ENCODE measurements around the gene ZGPAT. TPM values are rescaled to one million over a fixed set of nuclear protein-coding genes. Genes with fewer than 3 reads are reported as not detected.
A peak's percentile ranks its signal among the peaks of the same experiment; 100 is the strongest.

Gene ZGPAT
- total RNA-seq, 2 experiments from 2014 or later = 15.3 to 21.9 TPM

DNA sequence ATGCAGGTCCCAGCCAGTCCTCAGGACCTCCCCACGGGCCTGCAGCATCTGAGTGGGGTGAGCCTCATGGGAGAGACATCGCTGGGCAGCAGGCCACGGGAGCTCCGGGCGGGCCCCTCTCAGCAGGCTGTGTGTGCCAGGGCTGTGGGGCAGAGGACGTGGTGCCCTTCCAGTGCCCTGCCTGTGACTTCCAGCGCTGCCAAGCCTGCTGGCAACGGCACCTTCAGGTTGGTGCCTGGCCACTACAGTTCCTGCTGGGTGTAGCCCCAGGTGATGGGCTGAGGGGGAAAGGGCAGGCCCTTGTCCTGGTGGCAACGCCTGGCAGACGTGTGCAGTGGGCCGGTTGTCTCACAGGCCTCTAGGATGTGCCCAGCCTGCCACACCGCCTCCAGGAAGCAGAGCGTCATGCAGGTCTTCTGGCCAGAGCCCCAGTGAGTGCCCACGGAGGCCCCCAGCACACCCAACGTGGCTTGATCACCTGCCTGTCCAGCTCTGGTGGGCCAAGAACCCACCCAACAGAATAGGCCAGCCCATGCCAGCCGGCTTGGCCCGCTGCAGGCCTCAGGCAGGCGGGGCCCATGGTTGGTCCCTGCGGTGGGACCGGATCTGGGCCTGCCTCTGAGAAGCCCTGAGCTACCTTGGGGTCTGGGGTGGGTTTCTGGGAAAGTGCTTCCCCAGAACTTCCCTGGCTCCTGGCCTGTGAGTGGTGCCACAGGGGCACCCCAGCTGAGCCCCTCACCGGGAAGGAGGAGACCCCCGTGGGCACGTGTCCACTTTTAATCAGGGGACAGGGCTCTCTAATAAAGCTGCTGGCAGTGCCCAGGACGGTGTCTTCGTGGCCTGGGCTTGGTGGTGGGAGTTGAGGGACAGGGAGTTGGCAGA is 12.2 kb upstream of the ZGPAT start:
- no peak for ATAC-seq
- ChIA-PET CTCF (interaction anchor here (0.9 kb wide), 1 partner anchor 12 kb away, joined by 3 read pairs; the partner anchor contains the start of genes ARFRP1 and ZGPAT), POLR2A (interaction anchor here (0.7 kb wide), 1 partner anchor 764 kb away, joined by 3 read pairs; no protein-coding TSS in a partner anchor)
- Mint-ChIP-seq H3K4me1 (peaks cover 29% of the 10 kb centered on the region), H3K27me3 (no peaks in the 10 kb centered on the region), H3K27ac (no peak overlapping the region), H3K9me3 (ENCODE audit: low read depth) (no peaks in the 10 kb centered on the region), H3K4me3 (no peak overlapping the region), H3K36me3 (ENCODE audit: low read depth) (peaks cover 13% of the 10 kb centered on the region)
- intact Hi-C loops (cut with DNase I, micrococcal nuclease) = loop anchor here in 1 of 2 experiments (5.0 kb wide), 1 partner anchor 42 kb away; the partner anchor contains the start of genes LIME1 and SLC2A4RG
- peak; percentile 10 for DNase-seq

GRCh38 chr20:63696306-63696627 is 11.6 kb upstream of the ZGPAT start:
- no peaks in the 10 kb centered on the region for H3K27me3 Mint-ChIP-seq
- no peak overlapping the region for H3K4me3 Mint-ChIP-seq
- intact Hi-C loops (cut with DNase I, micrococcal nuclease) = loop anchor here in 1 of 2 experiments (5.0 kb wide), 1 partner anchor 41 kb away; the partner anchor contains the start of genes LIME1 and SLC2A4RG
- no peaks in the 10 kb centered on the region for H3K9me3 Mint-ChIP-seq (ENCODE audit: low read depth)
- DNase-seq (peak; percentile 59), ATAC-seq (peak; percentile 33)
- H3K4me1 Mint-ChIP-seq = peaks cover 29% of the 10 kb centered on the region
- H3K27ac Mint-ChIP-seq = no peak overlapping the region
- H3K36me3 Mint-ChIP-seq (ENCODE audit: low read depth) = peaks cover 12% of the 10 kb centered on the region
- CTCF ChIA-PET = interaction anchor here (0.9 kb wide), 1 partner anchor 11 kb away, joined by 3 read pairs; the partner anchor contains the start of genes ARFRP1 and ZGPAT
- POLR2A ChIA-PET = interaction anchor here (0.7 kb wide), 1 partner anchor 764 kb away, joined by 3 read pairs; no protein-coding TSS in a partner anchor

- Mint-ChIP-seq H3K36me3 (ENCODE audit: low read depth) (peaks cover 8% of the 10 kb centered on the region), H3K27me3 (no peaks in the 10 kb centered on the region), H3K27ac (no peak within 1 kb of the TSS), H3K4me1 (peaks cover 29% of the 10 kb centered on the region), H3K9me3 (ENCODE audit: low read depth) (no peaks in the 10 kb centered on the region), H3K4me3 (peak within 1 kb of the TSS; percentile 23)
- peak; percentile 18 for ATAC-seq
- ChIA-PET POLR2A (interaction anchor here (0.6 to 0.9 kb wide), 3 partner anchors 10 to 765 kb away, joined by 3 to 5 read pairs (median 3); no protein-coding TSS in a partner anchor), CTCF (interaction anchor here (1.1 to 1.6 kb wide), 2 partner anchors 55 to 89 kb away, joined by 3 to 4 read pairs; no protein-coding TSS in a partner anchor)
- peak; percentile 49 for DNase-seq
- intact Hi-C loops (cut with DNase I, micrococcal nuclease) = loop anchor here in 1 of 2 experiments (5.0 kb wide), 1 partner anchor 41 kb away; the partner anchor contains the start of genes LIME1 and SLC2A4RG
Measured at GRCh38 chr20:63696628-63697356, 11.0 kb upstream of the ZGPAT start, which contains the start of gene TNFRSF6B. Gene TNFRSF6B, plus strand, starts transcription at chr20:63696652. Its CDS starts 116 bp downstream, at chr20:63696768.

GRCh38 chr20:63697357-63697867 is 10.4 kb upstream of the ZGPAT start:
- Mint-ChIP-seq H3K4me3 (peak overlapping the region; percentile 23), H3K4me1 (peaks cover 29% of the 10 kb centered on the region), H3K9me3 (ENCODE audit: low read depth) (no peaks in the 10 kb centered on the region), H3K36me3 (ENCODE audit: low read depth) (peaks cover 6% of the 10 kb centered on the region), H3K27me3 (no peaks in the 10 kb centered on the region), H3K27ac (no peak overlapping the region)
- POLR2A ChIA-PET = interaction anchor here (0.6 to 0.9 kb wide), 3 partner anchors 10 to 412 kb away, joined by 3 to 5 read pairs (median 3); no protein-coding TSS in a partner anchor
- intact Hi-C loops (cut with DNase I, micrococcal nuclease) = loop anchor here in 1 of 2 experiments (5.0 kb wide), 1 partner anchor 40 kb away; the partner anchor contains the start of genes LIME1 and SLC2A4RG
- DNase-seq (peak; percentile 25), ATAC-seq (no peak)
- CTCF ChIA-PET = interaction anchor here (0.7 to 1.6 kb wide), 3 partner anchors 55 to 220 kb away, joined by 3 to 4 read pairs (median 4); no protein-coding TSS in a partner anchor

- peaks cover 4% of the 10 kb centered on the region for H3K36me3 Mint-ChIP-seq (ENCODE audit: low read depth)
- intact Hi-C loops (cut with DNase I, micrococcal nuclease) = loop anchor here (2.0 to 5.0 kb wide), 2 partner anchors 39 to 161 kb away; partner anchors contain the start of genes LIME1 (in 1 of the 2), PTK6 (in 1 of the 2) and SLC2A4RG (in 1 of the 2)
- ChIA-PET CTCF (interaction anchor here (0.7 to 1.6 kb wide), 6 partner anchors 9 to 220 kb away, joined by 3 to 5 read pairs (median 4); partner anchors contain the start of genes ARFRP1 and ZGPAT), POLR2A (interaction anchor here (0.7 to 1.0 kb wide), 2 partner anchors 56 to 411 kb away, joined by 3 to 4 read pairs; no protein-coding TSS in a partner anchor)
- ATAC-seq (no peak), DNase-seq (peak; percentile 11)
- H3K4me3 Mint-ChIP-seq = no peak overlapping the region
- peaks cover 29% of the 10 kb centered on the region for H3K4me1 Mint-ChIP-seq
- H3K27ac Mint-ChIP-seq = no peak overlapping the region
- no peaks in the 10 kb centered on the region for H3K9me3 Mint-ChIP-seq (ENCODE audit: low read depth)
- no peaks in the 10 kb centered on the region for H3K27me3 Mint-ChIP-seq
Measured at GRCh38 chr20:63697868-63698545, 9.8 kb upstream of the ZGPAT start.

- intact Hi-C loops (cut with DNase I, micrococcal nuclease) = loop anchor here (2.0 to 5.0 kb wide), 2 partner anchors 38 to 162 kb away; partner anchors contain the start of genes LIME1 (in 1 of the 2), PTK6 (in 1 of the 2) and SLC2A4RG (in 1 of the 2)
- Mint-ChIP-seq H3K36me3 (ENCODE audit: low read depth) (peaks cover under 1% of the 10 kb centered on the region), H3K4me3 (no peak overlapping the region), H3K9me3 (ENCODE audit: low read depth) (no peaks in the 10 kb centered on the region), H3K27ac (peak overlapping the region; percentile 82), H3K4me1 (peaks cover 26% of the 10 kb centered on the region), H3K27me3 (no peaks in the 10 kb centered on the region)
- ChIA-PET CTCF (interaction anchor here (0.7 to 1.6 kb wide), 4 partner anchors 9 to 57 kb away, joined by 3 to 5 read pairs (median 4); partner anchors contain the start of genes ARFRP1 and ZGPAT), POLR2A (interaction anchor here (1.0 kb wide), 1 partner anchor 57 kb away, joined by 4 read pairs; no protein-coding TSS in a partner anchor)
- peak; percentile 85 for DNase-seq
- ATAC-seq = peak; percentile 78
Measured at GRCh38 chr20:63698739-63699465, 8.9 kb upstream of the ZGPAT start.

DNA sequence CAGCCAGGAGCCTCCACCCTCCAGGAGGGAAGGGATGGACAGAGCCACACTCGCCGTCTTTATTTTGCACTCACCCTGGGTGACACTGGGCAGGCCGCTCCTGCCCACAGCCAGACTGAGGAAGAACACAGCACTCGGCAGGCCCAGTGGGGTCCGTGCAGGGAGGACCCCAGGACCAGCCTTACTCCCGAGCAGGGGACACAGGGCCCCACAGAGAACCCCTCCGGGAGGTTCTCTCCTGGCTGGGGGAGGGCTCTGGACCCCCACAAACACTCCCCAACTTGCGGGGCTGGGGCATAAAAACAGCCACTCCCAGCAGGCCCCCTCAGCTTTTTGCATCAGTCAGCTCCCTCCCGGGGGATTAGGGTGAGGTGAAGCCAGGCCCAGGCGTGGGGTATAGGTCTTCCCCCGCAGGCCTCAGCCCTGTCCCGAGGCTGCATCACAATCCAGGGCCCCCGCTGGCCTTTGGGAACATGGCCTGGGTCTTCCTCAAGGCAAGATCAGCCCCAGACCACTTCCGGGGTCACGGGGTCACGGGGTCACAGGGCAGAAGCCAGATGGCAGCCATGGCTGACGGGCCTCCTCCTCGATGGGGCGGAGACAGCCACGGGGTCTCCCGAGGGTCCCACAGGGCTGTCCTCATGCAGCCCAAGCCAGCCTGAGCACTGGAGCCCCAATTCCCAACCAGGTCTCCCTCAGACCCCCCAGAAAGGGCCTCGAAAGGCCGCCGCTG is 8.2 kb upstream of the ZGPAT start:
- Mint-ChIP-seq H3K4me1 (peaks cover 26% of the 10 kb centered on the region), H3K27ac (peak overlapping the region; percentile 82), H3K27me3 (no peaks in the 10 kb centered on the region), H3K9me3 (ENCODE audit: low read depth) (no peaks in the 10 kb centered on the region), H3K36me3 (ENCODE audit: low read depth) (peaks cover 3% of the 10 kb centered on the region), H3K4me3 (no peak overlapping the region)
- ChIA-PET POLR2A (no interaction called here), CTCF (no interaction called here)
- DNase-seq = peak; percentile 12
- intact Hi-C loops (cut with DNase I, micrococcal nuclease) = loop anchor here (2.0 to 5.0 kb wide), 2 partner anchors 38 to 163 kb away; partner anchors contain the start of genes LIME1 (in 1 of the 2), PTK6 (in 1 of the 2) and SLC2A4RG (in 1 of the 2)
- no peak for ATAC-seq

DNA sequence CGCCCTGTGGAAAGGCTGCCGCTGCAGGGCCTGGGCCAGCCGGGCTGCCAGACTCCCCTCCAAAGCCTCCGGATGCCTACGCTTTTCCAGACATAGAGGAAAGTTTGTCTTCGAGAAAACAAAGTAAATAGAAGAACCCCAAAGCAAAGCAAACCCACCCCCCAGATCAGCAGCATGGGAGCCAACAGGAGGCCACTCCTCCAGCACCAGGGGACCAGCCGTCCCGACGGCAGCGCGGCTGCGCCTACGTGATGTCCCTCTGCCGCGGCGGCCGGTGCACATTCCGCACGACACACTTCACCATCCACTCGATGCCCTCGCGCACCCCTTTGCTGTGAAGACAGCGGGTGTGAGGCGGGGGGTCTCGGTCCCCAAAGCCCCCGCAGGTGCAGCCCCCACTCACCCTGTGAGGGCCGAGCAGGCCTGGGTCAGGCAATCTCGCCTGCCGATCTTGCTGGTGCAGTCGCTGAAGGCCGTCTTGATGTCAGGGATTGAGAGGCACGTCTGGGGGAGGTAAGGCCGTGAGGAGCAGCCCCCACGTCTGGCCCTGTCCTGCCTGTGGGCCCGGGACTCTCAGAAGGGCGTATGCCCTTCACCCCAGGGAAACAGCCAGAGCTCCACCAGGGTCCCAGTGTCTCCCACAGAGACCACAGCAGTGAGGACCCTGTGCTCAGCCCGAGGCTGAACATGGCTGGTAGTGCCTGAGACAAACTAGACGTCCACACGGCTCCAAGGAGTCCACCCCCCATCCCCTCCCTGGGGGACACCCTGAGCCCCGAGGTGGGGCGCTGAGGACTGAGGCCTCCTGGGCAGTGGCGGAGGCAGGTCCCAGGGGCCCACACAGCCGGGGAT is 7.4 kb upstream of the ZGPAT start:
- H3K27ac Mint-ChIP-seq = peak overlapping the region; percentile 42
- intact Hi-C loops (cut with DNase I, micrococcal nuclease) = no loop called here
- H3K4me3 Mint-ChIP-seq = no peak overlapping the region
- H3K27me3 Mint-ChIP-seq = no peaks in the 10 kb centered on the region
- ChIA-PET CTCF (interaction anchor here (0.6 kb wide), 1 partner anchor 83 kb away, joined by 3 read pairs; no protein-coding TSS in a partner anchor), POLR2A (no interaction called here)
- peaks cover 26% of the 10 kb centered on the region for H3K4me1 Mint-ChIP-seq
- peaks cover 7% of the 10 kb centered on the region for H3K36me3 Mint-ChIP-seq (ENCODE audit: low read depth)
- H3K9me3 Mint-ChIP-seq (ENCODE audit: low read depth) = no peaks in the 10 kb centered on the region
- peak; percentile 8 for DNase-seq
- no peak for ATAC-seq
